ENCODE data around the gene TULP3.

Gene TULP3

DNA sequence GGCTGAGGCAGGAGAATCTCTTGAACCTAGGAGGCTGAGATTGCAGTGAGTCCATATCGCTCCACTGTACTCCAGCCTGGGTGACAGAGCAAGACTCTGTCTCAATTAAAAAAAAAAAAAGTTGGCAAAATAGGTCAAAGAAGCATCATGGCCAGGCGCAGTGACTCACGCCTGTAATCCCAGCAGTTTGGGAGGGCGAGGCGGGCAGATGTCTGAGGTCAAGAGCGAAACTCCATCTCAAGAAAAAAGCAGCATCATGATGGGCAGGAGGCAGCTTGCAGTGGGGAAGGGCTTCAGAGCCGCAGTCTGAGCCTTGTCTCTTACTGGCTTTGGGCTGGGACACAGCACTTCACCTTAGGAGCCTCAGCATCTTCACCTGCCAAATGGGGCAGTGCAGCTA is 89.9 kb downstream of the TULP3 start:
- DNase-seq (ENCODE audit: low spot score) = no peak
- Mint-ChIP-seq H3K9me3 (no peaks in the 10 kb centered on the region), H3K36me3 (ENCODE audit: low read depth) (no peaks in the 10 kb centered on the region), H3K27me3 (ENCODE audit: low read depth) (no peaks in the 10 kb centered on the region), H3K4me3 (no peak overlapping the region), H3K4me1 (ENCODE audit: low read depth) (peaks cover 6% of the 10 kb centered on the region), H3K27ac (no peak overlapping the region)

DNA sequence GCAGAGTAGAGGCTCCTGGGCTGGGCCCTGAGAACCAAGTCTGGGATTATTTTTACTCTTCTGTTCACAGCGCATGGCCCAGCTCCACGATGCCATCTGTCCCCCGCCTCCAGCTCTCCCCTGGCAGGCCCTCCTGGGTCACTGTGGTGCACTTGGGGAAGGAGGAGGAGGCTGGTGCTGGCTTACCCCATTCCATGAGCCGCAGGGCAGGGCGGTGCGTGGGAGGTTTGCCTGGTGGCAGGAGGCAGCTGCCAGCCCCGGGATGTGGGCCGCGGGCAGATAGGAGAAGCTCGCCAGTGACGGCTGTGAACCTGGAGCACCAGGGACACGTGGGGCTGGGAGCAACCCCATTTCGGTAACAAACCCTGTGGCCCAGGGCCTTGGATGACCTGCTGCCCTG is 91.7 kb downstream of the TULP3 start:
- Mint-ChIP-seq H3K9me3 (no peaks in the 10 kb centered on the region), H3K27ac (no peak overlapping the region), H3K27me3 (ENCODE audit: low read depth) (no peaks in the 10 kb centered on the region), H3K36me3 (ENCODE audit: low read depth) (no peaks in the 10 kb centered on the region), H3K4me3 (no peak overlapping the region), H3K4me1 (ENCODE audit: low read depth) (peaks cover 6% of the 10 kb centered on the region)
- DNase-seq (ENCODE audit: low spot score) = no peak

DNA sequence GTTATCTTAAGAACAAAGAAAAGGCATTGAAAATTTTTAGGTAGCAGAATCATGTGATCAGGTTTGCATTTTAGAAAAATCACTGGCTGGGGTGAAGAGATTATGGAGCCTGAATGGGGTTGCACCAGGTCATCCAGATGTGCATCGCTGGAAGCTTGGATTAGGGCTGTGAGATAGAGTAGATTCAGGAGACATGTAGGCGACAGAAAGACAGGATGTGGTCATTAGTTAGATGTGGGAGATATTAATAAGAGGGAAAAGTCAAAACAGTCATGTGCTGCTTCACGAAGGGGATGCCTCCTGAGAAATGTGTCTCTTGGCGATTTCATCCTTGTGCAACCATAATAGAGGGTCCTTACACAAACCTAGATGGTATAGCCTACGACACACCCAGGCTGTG is 93.6 kb downstream of the TULP3 start:
- no peaks in the 10 kb centered on the region for H3K27me3 Mint-ChIP-seq (ENCODE audit: low read depth)

DNA sequence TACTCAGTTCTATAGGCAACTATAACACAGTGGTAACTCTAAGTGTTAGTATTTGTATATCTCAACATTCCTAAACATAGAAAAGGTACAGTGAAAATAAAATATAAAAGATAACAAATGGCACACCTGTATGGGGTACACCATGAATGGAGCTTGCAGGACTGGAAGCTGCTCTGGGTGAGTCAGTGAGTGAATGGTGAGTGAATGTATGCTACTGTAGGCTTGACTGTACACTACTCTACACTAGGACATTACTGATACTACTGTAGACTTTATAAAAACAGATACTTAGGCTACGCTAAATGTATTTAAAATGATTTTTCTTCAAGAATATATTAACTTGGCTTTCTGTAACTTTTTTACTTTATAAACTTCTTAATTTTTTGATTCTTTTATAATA is 94.0 kb downstream of the TULP3 start:
- DNase-seq (ENCODE audit: low spot score) = no peak
- no peaks in the 10 kb centered on the region for H3K9me3 Mint-ChIP-seq
- H3K27me3 Mint-ChIP-seq (ENCODE audit: low read depth) = no peaks in the 10 kb centered on the region
- H3K27ac Mint-ChIP-seq = no peak overlapping the region
- no peak overlapping the region for H3K4me3 Mint-ChIP-seq
- peaks cover 6% of the 10 kb centered on the region for H3K4me1 Mint-ChIP-seq (ENCODE audit: low read depth)
- H3K36me3 Mint-ChIP-seq (ENCODE audit: low read depth) = no peaks in the 10 kb centered on the region

More for the DNA sequence above, 93.6 kb downstream of the TULP3 start:
- DNase-seq (ENCODE audit: low spot score) = no peak
- H3K4me1 Mint-ChIP-seq (ENCODE audit: low read depth) = peaks cover 6% of the 10 kb centered on the region
- no peaks in the 10 kb centered on the region for H3K9me3 Mint-ChIP-seq
- no peak overlapping the region for H3K27ac Mint-ChIP-seq
- no peaks in the 10 kb centered on the region for H3K36me3 Mint-ChIP-seq (ENCODE audit: low read depth)
- H3K4me3 Mint-ChIP-seq = no peak overlapping the region

DNA sequence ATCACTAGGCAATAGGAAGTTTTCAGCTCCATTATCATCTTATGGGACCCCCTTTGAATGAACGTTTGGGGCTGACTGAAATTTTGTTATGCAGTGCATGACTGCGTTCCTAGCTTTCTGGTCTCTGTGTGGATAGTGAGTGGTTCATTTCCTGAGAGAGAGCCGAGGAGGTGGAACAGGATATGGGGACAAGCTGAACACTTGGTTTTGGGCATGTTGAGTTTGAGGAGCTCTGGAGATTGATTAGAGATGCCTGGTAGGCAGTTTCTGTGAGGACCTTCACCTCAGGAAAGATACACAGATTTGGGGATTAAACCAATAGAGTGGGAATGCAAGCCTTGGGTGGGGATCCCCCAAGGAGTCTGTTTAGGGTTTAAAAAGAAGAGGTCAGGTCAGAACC is 96.2 kb downstream of the TULP3 start:
- no peaks in the 10 kb centered on the region for H3K36me3 Mint-ChIP-seq (ENCODE audit: low read depth)
- no peaks in the 10 kb centered on the region for H3K9me3 Mint-ChIP-seq
- H3K4me1 Mint-ChIP-seq (ENCODE audit: low read depth) = peaks cover 6% of the 10 kb centered on the region
- no peaks in the 10 kb centered on the region for H3K27me3 Mint-ChIP-seq (ENCODE audit: low read depth)
- H3K27ac Mint-ChIP-seq = peak overlapping the region; percentile 43
- no peak for DNase-seq (ENCODE audit: low spot score)
- no peak overlapping the region for H3K4me3 Mint-ChIP-seq

DNA sequence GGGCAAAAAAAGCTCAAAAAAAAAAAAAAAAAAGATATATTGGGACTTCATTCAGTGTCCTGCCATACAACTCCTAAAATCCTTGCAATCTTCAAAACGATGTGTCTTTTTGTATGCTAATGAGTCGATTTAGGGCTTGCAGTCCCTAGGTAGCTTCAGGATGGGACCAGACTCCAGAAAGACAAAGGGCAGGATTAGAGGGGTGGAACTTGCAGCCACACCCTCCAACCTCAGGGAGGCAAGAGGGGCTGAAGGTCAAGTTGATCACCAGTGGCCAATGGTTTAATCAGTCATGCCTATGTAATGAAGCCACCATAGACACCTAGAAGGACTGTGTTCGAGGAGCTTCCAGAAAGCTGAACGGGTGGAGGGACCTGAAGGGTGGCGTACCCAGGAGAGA is 97.8 kb downstream of the TULP3 start:
- Mint-ChIP-seq H3K27ac (no peak overlapping the region), H3K9me3 (no peaks in the 10 kb centered on the region), H3K36me3 (ENCODE audit: low read depth) (no peaks in the 10 kb centered on the region), H3K4me3 (no peak overlapping the region), H3K27me3 (ENCODE audit: low read depth) (no peaks in the 10 kb centered on the region), H3K4me1 (ENCODE audit: low read depth) (peaks cover 6% of the 10 kb centered on the region)
- DNase-seq (ENCODE audit: low spot score) = no peak

Measured in T-helper 2 cell treated with Interferon-gamma antibody and Interleukin-4, amounts not matched to agents 5 μg/mL and 100 μg/mL, for 36 hours (primary cell).